GM11168 (cell line): Measurements from ENCODE around the gene CTDSP1.

Experiments used
- in situ Hi-C: fragments of 300-500 bp; cut with MboI; formaldehyde crosslinking; loops from one replicate; pipeline ENCODE4 v1.12.0; 2022; ENCODE audit warnings: low sequenced_read_pairs; ENCODE audit not compliant: unreplicated experiment

The CTDSP1 gene

DNA sequence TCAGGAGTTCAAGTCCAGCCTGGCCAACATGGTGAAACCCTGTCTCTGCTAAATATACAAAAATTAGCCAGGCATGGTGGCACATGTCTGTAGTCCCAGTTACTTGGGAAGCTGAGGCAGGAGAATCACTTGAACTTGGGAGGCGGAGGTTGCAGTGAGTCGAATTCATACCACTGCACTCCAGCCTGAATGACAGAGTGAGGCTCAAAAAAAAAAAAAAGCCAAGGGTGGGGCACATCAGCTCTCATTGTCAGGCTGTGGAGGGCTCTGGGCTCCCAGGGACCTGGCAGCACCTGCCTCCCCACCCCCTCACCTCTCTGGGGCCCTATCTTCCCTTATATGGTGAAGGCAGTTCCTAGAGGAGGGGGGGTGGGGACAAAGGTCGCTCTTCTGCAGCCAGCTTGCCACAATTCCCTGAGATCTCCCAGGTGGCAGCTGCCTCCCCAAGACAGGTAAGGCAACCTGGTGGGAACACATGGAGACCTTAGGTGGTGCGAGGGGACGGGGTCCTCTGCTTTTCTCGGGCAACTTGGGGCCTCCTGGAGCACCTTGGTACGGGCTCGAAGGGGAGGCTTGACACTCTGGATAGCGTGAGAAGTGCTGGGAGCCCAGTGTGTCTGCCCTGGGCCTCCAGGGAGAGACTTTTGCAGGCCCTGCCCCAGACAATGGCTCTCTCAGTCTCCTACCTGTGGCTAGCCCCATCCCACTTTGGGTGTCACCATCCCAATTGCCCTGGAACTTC lies 19.2 kb downstream of the CTDSP1 start, which contains the start of gene VIL1:
VIL1 (plus strand) TSS at position 407 of the 742 bp plus-strand sequence. CDS start 4,656 bp downstream, outside the sequence.
- in situ Hi-C loops = no loop called here

GRCh38 chr2:218419630-218420216 lies 20.1 kb downstream of the CTDSP1 start:
- in situ Hi-C loops = no loop called here

DNA sequence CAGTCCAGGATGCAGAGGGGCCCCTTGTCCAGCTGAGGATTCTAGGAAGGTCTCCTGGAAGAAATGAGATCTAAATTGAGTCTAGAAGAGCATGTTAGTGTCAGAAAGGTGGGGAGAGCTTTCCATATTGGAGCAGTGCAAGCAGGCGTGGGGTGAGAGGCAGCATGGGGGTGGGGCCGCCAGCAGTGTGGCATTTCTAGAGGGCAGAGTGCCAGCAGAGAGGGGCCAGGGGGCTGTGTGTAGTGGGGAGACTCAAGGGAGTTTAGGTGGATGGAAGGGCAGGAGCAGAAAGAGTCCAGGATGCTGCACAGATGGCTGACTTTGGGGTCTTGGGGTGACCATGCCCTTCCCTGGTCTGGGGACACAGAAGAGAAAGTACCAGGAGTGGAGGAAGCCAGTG lies 21.4 kb downstream of the CTDSP1 start:
- in situ Hi-C loops = no loop called here

GRCh38 chr2:218422403-218423086 lies 22.9 kb downstream of the CTDSP1 start:
- in situ Hi-C loops = no loop called here

GRCh38 chr2:218423584-218423983 lies 23.9 kb downstream of the CTDSP1 start:
- in situ Hi-C loops = no loop called here

GRCh38 chr2:218425531-218425930 lies 25.9 kb downstream of the CTDSP1 start:
- in situ Hi-C loops = no loop called here

DNA sequence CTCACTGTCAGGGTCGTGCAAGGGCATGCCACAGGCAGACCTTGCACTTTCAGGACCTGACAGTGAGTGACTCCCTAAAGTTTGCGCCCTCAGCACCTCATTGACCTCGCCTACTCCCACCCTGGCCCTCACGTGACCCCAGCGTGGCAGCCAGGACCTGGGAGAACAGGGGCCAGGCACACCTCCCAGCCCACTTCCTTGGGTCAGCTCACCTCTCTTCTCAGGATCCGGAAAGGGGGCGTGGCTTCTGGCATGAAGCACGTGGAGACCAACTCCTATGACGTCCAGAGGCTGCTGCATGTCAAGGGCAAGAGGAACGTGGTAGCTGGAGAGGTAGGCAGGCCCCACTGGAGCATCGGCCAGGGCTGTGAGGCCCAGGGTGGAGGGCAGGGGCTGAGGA lies 28.1 kb downstream of the CTDSP1 start:
- in situ Hi-C loops = no loop called here

GRCh38 chr2:218428846-218429558 lies 29.3 kb downstream of the CTDSP1 start:
- in situ Hi-C loops = no loop called here

GRCh38 chr2:218429911-218430692 lies 30.4 kb downstream of the CTDSP1 start:
- in situ Hi-C loops = no loop called here

GRCh38 chr2:218430721-218431120 lies 31.1 kb downstream of the CTDSP1 start:
- in situ Hi-C loops = no loop called here

DNA sequence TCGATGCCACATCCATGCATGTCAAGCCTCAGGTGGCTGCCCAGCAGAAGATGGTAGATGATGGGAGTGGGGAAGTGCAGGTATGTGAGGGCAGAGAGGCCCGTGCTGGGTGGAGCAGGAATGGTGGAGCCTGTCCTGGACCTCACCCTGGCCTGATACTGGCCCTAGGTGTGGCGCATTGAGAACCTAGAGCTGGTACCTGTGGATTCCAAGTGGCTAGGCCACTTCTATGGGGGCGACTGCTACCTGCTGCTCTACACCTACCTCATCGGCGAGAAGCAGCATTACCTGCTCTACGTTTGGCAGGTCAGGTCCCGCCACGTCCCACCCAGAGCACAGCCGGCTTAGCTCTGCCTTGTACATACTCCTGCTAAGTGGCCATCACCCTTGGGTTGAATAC lies 32.2 kb downstream of the CTDSP1 start:
- in situ Hi-C loops = no loop called here

DNA sequence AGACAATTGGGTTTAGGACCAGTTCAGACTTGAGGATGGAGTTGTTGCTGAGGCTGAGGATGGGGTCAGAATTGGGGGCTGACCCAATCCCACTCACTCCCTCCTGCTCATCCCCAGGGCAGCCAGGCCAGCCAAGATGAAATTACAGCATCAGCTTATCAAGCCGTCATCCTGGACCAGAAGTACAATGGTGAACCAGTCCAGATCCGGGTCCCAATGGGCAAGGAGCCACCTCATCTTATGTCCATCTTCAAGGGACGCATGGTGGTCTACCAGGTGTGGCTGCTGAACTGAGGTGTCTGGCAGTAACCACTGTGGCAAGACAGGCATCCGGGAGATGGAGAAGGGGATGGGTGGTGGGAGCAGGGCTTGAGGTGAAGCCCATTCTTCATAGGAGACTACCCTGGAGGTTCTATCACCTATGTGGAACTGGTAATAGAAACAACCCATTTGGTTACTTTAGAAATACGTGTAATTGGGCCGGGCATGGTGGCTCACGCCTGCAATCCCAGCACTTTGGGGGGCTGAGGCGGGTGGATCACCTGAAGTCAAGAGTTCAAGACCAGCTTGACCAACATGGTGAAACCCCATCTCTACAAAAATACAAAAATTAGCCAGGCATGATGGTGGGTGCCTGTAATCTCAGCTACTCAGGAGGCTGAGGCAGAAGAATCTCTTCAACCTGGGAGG lies 33.2 kb downstream of the CTDSP1 start:
- in situ Hi-C loops = no loop called here

GRCh38 chr2:218434456-218434855 lies 34.8 kb downstream of the CTDSP1 start:
- in situ Hi-C loops = no loop called here

GRCh38 chr2:218435003-218435982 lies 35.6 kb downstream of the CTDSP1 start:
- in situ Hi-C loops = no loop called here

GRCh38 chr2:218436992-218437391 lies 37.3 kb downstream of the CTDSP1 start:
- in situ Hi-C loops = no loop called here

DNA sequence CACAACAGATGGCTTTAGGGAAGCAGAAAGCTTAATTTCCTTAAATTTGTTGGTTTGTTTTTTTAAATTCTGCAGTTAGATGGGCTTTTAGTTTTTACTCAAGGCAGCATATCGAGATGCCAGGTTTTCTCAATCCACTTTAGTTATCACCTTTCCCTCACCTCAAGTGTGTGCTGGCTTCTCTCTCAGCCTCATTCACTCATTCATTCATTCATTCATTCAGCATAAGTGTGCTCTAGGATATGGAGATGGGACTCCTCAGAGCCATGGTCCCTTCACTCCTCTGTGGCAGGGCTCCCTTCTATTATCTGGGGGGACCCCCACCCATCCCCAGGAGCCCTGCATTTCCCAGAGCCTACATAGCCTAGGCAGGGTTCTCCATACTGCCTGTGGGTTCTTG lies 38.3 kb downstream of the CTDSP1 start:
- in situ Hi-C loops = no loop called here

DNA sequence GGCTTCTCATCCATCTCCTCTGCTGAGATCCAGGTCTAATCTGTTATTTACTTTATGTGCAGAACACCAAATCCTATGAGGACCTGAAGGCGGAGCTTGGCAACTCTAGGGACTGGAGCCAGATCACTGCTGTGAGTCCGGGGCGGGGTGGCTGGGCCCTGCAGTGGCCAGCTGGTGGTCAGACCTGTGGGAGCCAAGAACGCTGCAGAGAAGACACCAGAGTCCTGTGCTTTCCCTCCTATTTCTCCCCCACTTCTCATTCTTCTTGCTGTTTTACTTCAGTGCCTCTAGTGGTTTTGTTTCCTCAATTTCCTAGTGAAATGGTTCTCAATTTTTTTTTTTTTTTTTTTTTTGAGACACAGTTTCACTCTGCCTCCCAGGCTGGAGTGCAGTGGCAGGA lies 38.9 kb downstream of the CTDSP1 start:
- in situ Hi-C loops = no loop called here

DNA sequence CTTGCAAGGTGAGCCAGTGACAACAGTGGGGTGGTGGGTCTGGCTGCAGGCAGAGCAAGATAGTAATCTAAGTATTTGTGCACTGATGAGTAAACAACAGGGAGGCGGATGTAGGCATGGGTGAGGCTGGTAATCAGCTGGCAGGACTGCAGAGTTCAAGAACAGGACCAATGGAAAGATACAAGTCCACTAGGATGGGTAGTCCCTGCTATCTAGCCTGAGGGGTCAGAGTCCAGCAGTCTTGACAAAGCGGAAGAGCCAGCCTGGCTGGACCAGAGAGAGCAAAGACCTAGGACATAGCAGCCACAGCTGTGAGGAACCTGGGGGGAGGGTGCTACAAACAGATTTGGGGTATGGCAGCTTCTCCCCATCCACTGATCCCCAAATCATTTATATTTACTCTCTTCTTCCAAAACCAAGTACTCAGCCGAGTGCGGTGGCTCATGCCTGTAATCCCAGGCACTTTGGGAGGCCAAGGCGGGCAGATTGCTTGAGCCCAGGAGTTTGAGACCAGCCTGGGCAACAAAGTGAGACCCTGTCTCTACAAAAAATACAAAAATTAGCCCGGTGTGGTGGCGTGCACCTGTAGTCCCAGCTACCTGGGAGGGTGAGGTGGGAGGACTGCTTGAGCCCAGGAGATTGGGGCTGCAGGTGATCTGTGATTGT lies 45.2 kb downstream of the CTDSP1 start:
- in situ Hi-C loops = no loop called here
